Pancreas (tissue), 10 donors: Measurements from ENCODE around the gene BBS1. TPM values are rescaled to one million over a fixed set of nuclear protein-coding genes. Genes with fewer than 3 reads are reported as not detected.

Source experiments
- ATAC-seq, 4 donors: fragments of 200-7000 bp; cut with Tn5 transposase; one replicate each; pipeline versions ENCODE4 v1.8.0 to v1.9.1; 2020; ENCODE audit warnings: mild to moderate bottlenecking in 4 of 4, moderate library complexity in 4 of 4
- DNase-seq, 6 donors: peaks; one replicate each; pipeline ENCODE4 v3.0.0-alpha.2; 2020
- FAIRE-seq: peaks from 2 replicates; lab custom pipeline; 2012; peaks lifted over from hg19 to GRCh38; lab: Jason Lieb, UNC
- H3K27ac ChIP-seq, 4 donors: fragments of 200-600 bp; sonication (generic); 1 replicate in 3 of 4; 2 replicates in 1 of 4; pipeline versions ENCODE4 v1.5.0 to v1.8.0; 2020
- H3K27me3 ChIP-seq, 4 donors: fragments of 200-600 bp; one replicate each; pipeline ENCODE4 v1.8.0; 2021
- H3K36me3 ChIP-seq, 3 donors: fragments of 200-600 bp; sonication (generic) in 1 of 3; one replicate each; pipeline versions ENCODE4 v1.5.0 to v1.8.0; 2020 to 2021
- H3K4me1 ChIP-seq, 3 donors: fragments of 200-600 bp; one replicate each; pipeline ENCODE4 v1.8.0; 2021
- H3K4me3 ChIP-seq, 4 donors: fragments of 200-600 bp; sonication (generic) in 2 of 4; one replicate each; pipeline versions ENCODE4 v1.5.0 to v1.8.0; 2020 to 2021
- H3K9me3 ChIP-seq, 4 donors: fragments of 200-600 bp; one replicate each; pipeline ENCODE4 v1.8.0; 2021
- CTCF ChIP-seq, 4 donors: fragments of 200-600 bp; sonication (generic) in 3 of 4; IDR thresholded peaks; one replicate each; pipeline versions ENCODE4 v1.5.0 to v1.8.0; 2021; ENCODE audit warnings: antibody characterized with exemption in 4 of 4
- WGBS, 2 donors: extraction: QIAGEN DNeasy Blood & Tissue Kit; methylation state at CpG; one replicate each; pipeline ENCODE4 v1.1.7; 2013; 5-methylcytosine and 5-hydroxymethylcytosine counted together
- intact Hi-C, 3 donors: fragments of 100-400 bp; cut with DNase I; formaldehyde crosslinking; loops; one replicate each; pipeline versions ENCODE4 v1.11.1 to v1.14.2; 2022
- polyA plus RNA-seq, 2 donors: library from polyadenylated mRNA; stranded (reverse); fragments of 200-250 nt; gene quantifications; one replicate each; pipeline ENCODE4 v1.2.3, GENCODE V29; 2013
- total RNA-seq, 6 donors: library from RNA; stranded (reverse); fragmentation: NEBNext Ultra II Directional in 4 of 6; extraction: Animal tissue kit (Norgen Biotek cat#: 25700) in 4 of 6; gene quantifications; one replicate each; pipeline versions ENCODE4 v1.2.1 to v1.2.4, GENCODE V29; 2021 to 2023
- donor health status: healthy with polysubstance abuse.
- donor health status: DM: no; HTN: no; CAD: no; lungs with moderate emphysema.
- donor health status: DM: no; HTN: no; CAD: no.
- donor health status: control.
- donor health status: control.
- donor health status: Bipolar disorder and iron deficiency.
- donor health status: DM: yes; HTN: yes; CAD: no.
- donor health status: DM: no; HTN: no; CAD: no.
- donor health status: DM: no; HTN: no; CAD: no.
- donor health status: DM: yes; HTN: yes; CAD: no.

The BBS1 gene
- total and polyA plus RNA-seq, 8 donors: 19.1 to 31.9 (median 22.1) TPM

- Histone ChIP-seq H3K4me3 (no peak overlapping the region), H3K4me1 (peaks cover 0 to 15% (median 0%) of the 10 kb centered on the region in 3 donors), H3K36me3 (no peaks in the 10 kb centered on the region), H3K27ac (no peak overlapping the region), H3K9me3 (no peaks in the 10 kb centered on the region), H3K27me3 (no peaks in the 10 kb centered on the region)
- peak in 1 of 6 donors; percentile 56 for DNase-seq
- no peak for ATAC-seq
- WGBS, 2 donors: 38% methylated on average over 10 to 11 of the region's 11 CpGs
- intact Hi-C loops: no loop called here
- FAIRE-seq: no peak
- no peak for TF ChIP-seq CTCF (IDR thresholded peaks at IDR 0.05)
These were observed 37.6 kb downstream of the BBS1 start for GRCh38 chr11:66548041-66548440.

- TF ChIP-seq CTCF (IDR thresholded peaks at IDR 0.05): no peak
- no peaks in the 10 kb centered on the region for H3K9me3 ChIP-seq
- WGBS, 2 donors: 53 to 54% methylated on average over 16 of the region's 16 CpGs
- FAIRE-seq: no peak
- H3K4me3 ChIP-seq: no peak overlapping the region
- H3K27ac ChIP-seq: no peak overlapping the region
- intact Hi-C loops: no loop called here
- H3K27me3 ChIP-seq: no peaks in the 10 kb centered on the region
- peak in 1 of 6 donors; percentile 17 for DNase-seq
- peaks cover 0 to 13% (median 0%) of the 10 kb centered on the region in 3 donors for H3K4me1 ChIP-seq
- no peak for ATAC-seq
- no peaks in the 10 kb centered on the region for H3K36me3 ChIP-seq
These were observed 38.6 kb downstream of the BBS1 start for GRCh38 chr11:66548774-66549630.

DNA sequence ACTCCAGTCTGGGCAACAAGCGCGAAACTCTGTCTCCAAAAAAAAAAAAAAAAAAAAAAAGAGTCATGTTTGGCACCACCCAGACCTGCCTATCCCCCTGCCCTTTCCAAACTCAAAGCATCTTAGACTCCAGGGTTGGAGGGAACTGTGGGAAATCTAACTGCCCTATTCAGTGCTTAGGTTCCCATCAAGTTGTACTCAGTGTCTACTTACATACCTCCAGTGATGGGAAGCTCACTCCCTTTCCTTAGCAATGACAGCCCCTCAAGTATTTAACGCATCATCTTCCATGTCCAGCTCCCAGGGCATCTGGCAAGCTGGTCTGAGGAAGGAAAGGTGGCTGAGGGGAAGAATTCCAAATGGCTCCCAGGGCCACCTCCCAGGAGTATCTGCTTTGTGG lies 39.3 kb downstream of the BBS1 start:
- no peak for TF ChIP-seq CTCF (IDR thresholded peaks at IDR 0.05)
- ATAC-seq: no peak
- Histone ChIP-seq H3K9me3 (no peaks in the 10 kb centered on the region), H3K27ac (no peak overlapping the region), H3K4me3 (no peak overlapping the region), H3K36me3 (no peaks in the 10 kb centered on the region), H3K27me3 (no peaks in the 10 kb centered on the region), H3K4me1 (peaks cover 0 to 7% (median 0%) of the 10 kb centered on the region in 3 donors)
- no peak for FAIRE-seq
- 89 to 97% methylated on average over 3 of the region's 3 CpGs for WGBS, 2 donors
- DNase-seq: peak in 1 of 6 donors; percentile 3
- intact Hi-C loops: no loop called here

GRCh38 chr11:66550887-66551286 lies 40.5 kb downstream of the BBS1 start:
- H3K36me3 ChIP-seq: no peaks in the 10 kb centered on the region
- FAIRE-seq: no peak
- DNase-seq: no peak
- WGBS, 2 donors: 67 to 88% methylated on average over 4 of the region's 4 CpGs
- no peak for ATAC-seq
- H3K27me3 ChIP-seq: no peaks in the 10 kb centered on the region
- no peaks in the 10 kb centered on the region for H3K9me3 ChIP-seq
- no peak overlapping the region for H3K27ac ChIP-seq
- intact Hi-C loops: no loop called here
- TF ChIP-seq CTCF (IDR thresholded peaks at IDR 0.05): no peak
- H3K4me1 ChIP-seq: no peaks in the 10 kb centered on the region
- no peak overlapping the region for H3K4me3 ChIP-seq

DNA sequence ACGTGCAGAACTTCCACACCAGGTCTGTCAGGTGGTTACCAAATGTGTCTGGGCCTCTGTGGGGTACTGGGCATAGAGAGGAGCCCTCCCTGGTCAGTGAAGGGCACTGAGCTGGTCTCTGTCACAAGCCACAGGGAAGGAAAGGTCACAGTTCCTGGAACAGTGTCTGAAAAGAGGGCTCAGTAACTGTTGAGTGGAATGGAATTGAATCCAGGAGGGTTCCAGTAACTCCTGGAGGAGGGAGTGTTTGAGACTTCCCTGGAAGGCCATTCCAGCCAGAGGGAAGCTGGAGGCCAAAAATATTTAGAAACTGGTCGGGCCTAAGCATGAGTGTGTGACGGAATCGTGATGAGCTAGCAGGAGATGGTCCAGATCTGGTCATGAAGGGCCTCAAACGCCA lies 44.2 kb downstream of the BBS1 start:
- no peak for ATAC-seq
- TF ChIP-seq CTCF (IDR thresholded peaks at IDR 0.05): no peak
- FAIRE-seq: no peak
- Histone ChIP-seq H3K9me3 (no peaks in the 10 kb centered on the region), H3K27ac (no peak overlapping the region), H3K4me1 (peaks cover 0 to 5% (median 0%) of the 10 kb centered on the region in 3 donors), H3K4me3 (no peak overlapping the region), H3K36me3 (no peaks in the 10 kb centered on the region), H3K27me3 (no peaks in the 10 kb centered on the region)
- DNase-seq: no peak
- intact Hi-C loops: no loop called here
- 72 to 78% methylated on average over 5 of the region's 5 CpGs for WGBS, 2 donors
